GM12873 (cell line): ENCODE results near the gene SOX6.

Experiments
- TF ChIP-seq, protein P1 (sequence below): IDR thresholded peaks from 2 replicates; pipeline ENCODE4 v1.5.1; 2012; ENCODE audit warnings: low read depth, mild to moderate bottlenecking, moderate library complexity, low read length, control low read depth; ENCODE audit not compliant: insufficient read depth; ENCODE audit errors: missing control alignments

Gene SOX6

DNA sequence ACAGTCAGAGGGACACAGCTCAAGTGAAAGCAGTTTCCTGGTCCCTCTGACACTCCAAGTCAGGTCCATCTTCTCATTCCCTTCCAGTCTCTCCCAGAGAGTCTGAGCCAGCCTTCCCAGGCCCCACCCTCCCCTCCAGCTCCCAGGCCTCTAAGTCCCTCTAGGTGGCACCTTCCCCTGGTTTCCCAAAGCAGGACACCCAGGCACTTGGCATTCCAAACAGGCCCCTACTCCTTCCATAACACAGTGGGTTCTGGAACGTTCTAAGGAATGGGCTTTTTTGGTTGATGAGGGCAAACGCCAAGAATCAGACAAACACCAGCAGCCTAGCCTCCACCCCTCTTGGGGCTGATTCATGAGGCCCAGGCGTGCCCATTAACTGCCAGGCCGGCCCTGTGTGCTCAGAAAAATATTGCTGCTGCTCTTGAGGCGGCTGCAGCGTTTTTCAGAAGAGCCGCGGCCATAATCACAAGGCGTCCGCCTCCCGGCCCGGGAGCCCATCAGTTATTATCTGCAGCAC lies 418.7 kb downstream of the SOX6 start:
- TF ChIP-seq, protein P1, sequence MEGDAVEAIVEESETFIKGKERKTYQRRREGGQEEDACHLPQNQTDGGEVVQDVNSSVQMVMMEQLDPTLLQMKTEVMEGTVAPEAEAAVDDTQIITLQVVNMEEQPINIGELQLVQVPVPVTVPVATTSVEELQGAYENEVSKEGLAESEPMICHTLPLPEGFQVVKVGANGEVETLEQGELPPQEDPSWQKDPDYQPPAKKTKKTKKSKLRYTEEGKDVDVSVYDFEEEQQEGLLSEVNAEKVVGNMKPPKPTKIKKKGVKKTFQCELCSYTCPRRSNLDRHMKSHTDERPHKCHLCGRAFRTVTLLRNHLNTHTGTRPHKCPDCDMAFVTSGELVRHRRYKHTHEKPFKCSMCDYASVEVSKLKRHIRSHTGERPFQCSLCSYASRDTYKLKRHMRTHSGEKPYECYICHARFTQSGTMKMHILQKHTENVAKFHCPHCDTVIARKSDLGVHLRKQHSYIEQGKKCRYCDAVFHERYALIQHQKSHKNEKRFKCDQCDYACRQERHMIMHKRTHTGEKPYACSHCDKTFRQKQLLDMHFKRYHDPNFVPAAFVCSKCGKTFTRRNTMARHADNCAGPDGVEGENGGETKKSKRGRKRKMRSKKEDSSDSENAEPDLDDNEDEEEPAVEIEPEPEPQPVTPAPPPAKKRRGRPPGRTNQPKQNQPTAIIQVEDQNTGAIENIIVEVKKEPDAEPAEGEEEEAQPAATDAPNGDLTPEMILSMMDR, result no peak

DNA sequence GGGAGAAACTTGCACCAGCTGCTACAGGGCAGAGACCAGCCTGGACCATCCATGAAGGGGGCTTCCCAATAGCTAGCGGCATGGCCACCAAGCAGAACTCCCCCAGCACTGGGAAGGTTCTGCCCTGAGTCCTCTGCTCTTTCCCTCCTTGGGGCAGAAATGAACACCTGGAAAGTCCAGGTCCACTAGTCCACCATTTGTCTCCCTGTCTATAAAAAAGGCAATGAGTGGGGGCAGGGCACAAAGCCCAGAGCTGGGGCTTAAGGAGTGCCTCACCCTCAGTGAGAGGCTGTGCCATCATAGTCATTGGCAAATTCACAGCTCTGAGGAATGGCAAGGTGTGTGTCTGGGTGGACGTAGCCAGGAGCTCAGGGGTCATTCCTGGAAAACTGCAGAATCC lies 420.3 kb downstream of the SOX6 start:
- TF ChIP-seq, protein P1, result no peak

DNA sequence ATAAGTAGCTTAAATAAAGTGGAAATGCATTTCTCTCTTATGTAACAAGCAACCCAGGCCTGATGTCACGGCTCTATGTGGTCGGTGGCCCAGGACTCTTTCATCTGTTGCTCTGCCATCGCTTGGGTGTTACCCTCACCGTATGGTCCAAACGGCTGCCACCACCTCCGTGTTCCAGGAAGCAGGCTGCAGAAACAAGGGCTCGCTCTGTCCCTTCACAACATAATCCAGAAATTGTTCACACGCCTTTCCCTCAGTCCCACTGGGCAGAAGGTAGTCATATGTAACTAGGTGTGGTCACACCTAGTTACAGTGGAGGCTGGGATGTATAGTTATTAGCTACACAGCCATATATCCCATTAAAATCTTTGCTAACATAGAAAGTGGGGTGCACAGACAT lies 421.0 kb downstream of the SOX6 start:
- TF ChIP-seq, protein P1, result no peak

DNA sequence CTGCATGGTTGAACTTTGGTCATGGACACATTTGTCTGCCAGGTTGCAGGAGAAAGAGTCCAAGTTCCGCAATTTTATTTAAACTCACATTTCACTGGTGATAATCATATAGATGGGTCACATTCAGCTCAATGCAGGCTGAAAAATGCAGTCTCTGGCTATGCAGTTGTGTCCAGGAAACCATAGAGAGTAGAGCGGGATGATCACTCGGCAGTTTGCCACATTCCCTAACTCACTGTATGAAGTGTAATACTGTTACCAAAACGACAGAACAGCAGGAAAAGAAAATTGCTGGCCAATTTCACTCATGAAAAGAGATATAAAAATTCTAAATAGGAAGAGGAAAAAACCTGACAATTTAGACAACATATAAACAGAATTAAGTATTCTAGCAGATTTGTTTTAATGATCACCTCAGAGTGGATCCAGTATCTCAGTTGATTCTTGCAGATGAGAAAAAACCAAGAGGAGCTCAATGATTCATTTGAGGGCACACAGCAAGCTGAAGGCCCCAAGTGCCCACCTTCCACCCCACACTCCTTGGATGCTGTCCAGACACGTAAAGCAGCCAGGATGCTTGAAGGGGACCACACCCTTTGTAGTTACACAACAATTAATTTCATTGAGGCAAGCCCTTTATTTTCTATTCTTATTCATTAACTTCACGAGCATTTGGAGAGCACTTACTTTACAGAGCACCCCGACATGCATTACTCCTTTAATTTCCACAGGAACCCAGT lies 422.3 kb downstream of the SOX6 start:
- TF ChIP-seq, protein P1, result no peak

DNA sequence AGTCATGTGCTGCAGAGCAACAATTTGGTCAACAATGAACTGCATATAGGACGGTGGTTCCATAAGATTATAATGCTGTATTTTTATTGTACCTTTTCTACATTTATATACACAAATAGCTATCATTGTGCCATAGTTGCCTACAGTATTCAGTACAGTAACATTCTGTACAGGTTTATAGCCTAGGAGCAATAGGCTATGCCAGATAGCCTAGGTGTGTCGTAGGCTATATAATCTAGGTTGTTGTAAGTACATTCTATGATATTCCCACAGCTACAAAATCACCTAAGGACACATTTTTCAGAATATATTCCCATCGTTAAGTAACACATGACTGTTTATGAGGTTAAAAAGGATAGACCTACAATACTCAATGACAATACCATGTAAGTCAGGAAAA lies 423.9 kb downstream of the SOX6 start:
- TF ChIP-seq, protein P1, result no peak

DNA sequence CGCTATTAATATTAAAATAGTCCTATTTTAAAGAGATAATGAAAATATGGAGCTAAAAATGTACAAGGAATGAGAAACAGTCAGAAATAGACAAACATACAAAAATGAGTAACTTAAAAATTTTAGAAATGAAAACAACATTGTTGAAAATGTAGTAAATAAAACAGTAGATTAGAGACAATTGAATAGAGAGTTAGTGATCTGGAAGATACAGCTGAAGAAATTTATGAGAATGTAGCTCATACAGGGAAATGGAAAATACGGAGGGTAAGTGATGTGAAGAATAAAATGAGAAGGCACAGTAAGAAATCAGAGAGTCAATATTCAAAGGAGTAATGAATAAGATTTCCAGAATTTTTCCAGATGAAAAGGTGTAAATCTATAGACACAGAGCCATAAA lies 424.8 kb downstream of the SOX6 start:
- TF ChIP-seq, protein P1, result no peak

DNA sequence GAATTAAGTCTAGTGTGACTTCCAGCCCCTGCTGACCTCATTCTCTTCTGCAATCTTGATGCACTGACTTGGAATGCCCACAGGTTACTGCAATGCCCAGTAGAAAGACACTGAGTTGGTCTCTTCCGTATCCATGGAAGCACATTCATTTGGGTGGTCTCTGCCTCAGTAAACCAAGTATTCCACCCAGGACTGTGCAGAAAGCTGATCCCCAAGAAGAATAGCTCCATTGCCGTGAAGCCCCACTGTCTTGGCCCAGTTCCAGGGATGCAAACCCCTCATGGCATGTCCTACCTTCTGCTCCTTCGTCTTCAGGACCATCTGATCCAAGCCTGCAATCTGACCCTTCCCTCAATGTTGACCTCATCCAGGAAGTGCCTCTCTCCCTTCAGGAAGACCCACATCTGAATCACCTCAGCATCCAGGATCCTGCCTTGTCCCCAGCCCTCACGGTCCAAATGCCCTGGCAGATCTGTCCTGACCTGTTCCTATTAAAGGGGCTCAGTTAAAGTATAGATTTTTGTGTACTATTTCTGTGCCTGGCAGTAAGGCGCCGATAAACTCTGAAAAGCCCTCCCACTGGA lies 425.8 kb downstream of the SOX6 start:
- TF ChIP-seq, protein P1, result no peak
